NCI-H1436 treated with DMSO at 0.1 percent for 48 hours (cell line): Measurements from ENCODE around the gene CYP2S1.
"Not testable (repeated sequence)": the region's sequence is repeated elsewhere in the genome, so short reads cannot be mapped to it uniquely, and the experiment has no call there.

Source experiments
- DNase-seq: peaks from one replicate; lab custom pipeline; 2025; lab: John Stamatoyannopoulos, UW

CYP2S1 gene, protein sequence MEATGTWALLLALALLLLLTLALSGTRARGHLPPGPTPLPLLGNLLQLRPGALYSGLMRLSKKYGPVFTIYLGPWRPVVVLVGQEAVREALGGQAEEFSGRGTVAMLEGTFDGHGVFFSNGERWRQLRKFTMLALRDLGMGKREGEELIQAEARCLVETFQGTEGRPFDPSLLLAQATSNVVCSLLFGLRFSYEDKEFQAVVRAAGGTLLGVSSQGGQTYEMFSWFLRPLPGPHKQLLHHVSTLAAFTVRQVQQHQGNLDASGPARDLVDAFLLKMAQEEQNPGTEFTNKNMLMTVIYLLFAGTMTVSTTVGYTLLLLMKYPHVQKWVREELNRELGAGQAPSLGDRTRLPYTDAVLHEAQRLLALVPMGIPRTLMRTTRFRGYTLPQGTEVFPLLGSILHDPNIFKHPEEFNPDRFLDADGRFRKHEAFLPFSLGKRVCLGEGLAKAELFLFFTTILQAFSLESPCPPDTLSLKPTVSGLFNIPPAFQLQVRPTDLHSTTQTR

DNA sequence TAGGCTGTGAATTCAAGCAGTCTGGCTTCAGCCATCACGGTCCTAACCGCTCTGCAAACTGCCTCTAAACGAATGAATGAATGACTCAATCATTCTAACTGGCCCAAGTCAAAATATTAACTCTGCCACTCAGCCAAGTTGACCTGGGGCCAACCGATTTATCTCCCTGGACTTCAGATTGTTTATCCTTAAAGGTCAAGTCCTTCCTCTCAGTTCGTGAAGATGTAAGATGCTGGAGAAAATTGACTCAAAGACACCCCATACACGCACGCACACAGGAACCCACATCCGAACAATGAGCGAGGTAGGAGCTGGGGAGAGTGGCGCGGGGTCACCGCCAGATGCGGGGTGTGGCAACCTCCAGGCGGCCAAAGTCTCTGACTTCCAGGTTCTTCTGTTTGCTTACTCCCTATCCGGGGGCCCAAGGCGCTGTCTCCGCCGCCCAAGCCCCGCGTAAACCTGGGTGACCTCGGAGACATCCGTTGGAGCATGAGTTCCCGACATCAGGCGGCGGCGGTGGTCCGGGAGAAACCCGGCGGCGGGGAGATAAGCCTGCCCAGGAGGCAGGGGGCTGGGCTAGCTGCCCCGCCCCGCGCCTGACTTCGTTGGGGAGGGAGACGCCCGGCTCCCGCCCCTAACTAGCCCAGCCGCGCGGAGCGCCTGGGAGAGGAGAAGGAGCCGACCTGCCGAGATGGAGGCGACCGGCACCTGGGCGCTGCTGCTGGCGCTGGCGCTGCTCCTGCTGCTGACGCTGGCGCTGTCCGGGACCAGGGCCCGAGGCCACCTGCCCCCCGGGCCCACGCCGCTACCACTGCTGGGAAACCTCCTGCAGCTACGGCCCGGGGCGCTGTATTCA, at the start of gene CYP2S1:
Gene CYP2S1 (plus strand): TSS at position 646 of the 856 bp plus-strand sequence. CDS start 46 bp downstream, at position 692.
- DNase-seq = no peak

DNA sequence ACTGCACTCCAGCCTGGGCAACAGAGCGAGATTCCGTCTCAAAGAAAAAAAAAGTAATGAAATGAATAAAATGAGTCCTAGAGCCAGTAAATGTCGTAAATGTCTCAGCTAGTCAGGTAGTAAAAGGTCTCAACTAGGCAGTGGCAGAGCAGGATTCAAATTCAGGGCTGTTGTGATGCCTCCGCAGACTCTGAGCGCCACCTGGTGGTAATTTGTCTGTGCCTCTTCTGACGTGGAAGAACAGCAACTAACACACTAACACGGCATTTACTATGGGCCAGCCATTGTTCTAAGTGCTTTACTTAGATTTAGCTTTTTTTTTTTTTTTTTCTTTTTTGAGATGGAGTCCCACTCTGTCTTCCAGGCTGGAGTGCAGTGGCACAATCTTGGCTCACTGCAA, 48.6 kb upstream of the CYP2S1 start:
- no peak for DNase-seq

DNA sequence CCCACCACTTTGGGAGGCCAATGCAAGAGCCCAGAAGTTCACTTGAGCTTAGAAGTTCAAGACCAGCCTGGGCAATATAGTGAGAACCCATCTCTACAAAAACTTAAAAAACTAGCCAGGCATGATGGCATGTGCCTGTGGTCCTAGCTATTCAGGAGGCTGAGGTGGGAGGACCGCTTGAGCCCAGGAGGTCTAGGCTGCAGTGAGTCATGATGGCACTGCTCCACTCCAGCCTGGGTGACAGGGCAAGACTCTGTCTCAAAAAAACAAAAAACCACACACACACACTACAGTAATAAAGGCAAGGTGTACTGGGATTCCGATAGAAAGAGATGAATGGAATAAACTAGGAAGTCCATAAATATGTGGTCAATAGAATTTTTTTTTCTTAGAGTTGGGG, 43.2 kb upstream of the CYP2S1 start:
- DNase-seq = no peak

DNA sequence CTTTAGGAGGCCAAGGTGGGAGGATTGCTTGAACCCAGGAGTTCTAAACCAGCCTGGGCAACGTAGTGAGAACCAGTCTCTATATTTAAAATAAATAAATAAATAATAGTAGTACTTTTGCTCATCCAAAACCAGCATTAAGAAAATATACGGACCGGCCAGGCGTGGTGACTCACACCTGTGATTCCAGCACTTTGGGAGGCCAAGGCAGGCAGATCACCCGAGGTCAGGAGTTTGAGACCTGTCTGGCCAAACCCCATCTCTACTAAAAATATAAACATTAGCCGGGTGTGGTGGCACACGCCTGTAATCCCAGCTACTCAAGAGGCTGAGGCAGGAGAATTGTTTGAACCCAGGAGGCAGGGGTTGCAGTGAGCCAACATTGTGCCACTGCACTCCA, 42.0 kb upstream of the CYP2S1 start:
- not testable (repeated sequence) for DNase-seq

DNA sequence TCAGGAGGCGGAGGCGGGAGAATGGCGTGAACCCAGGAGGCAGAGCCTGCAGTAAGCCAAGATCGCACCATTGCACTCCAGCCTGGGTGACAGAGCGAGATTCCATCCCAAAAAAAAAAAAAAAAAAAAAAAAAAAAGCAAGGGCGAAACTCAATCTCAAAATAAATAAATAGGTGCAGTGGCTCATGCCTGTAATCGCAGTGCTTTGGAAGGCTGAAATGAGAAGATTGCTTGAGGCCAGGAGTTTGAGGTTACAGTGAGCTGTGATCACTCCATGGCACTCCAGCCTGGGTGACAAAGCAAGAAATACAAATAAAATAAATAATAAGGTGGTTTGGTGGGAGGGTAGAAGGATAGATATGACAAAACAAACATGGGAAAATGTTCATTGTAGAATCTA, 39.0 kb upstream of the CYP2S1 start:
- DNase-seq = no peak

DNA sequence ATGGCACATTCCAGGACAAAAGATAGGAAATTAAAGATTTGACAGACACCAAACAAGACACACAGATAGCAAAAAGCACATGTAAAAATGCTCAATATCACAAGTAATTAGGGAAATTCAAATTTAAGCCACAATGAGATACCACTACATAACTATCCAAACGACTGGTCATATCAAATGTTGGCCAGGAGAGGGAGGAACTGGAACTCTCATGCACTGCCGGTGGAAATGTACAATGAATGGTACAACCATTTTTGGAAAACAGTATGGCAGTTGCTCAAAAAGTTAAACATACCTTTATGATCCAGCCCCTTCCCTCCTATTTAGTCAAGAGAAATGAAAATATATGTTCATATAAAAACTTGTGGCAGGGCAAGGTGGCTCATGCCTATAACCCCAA, 36.8 kb upstream of the CYP2S1 start:
- no peak for DNase-seq

DNA sequence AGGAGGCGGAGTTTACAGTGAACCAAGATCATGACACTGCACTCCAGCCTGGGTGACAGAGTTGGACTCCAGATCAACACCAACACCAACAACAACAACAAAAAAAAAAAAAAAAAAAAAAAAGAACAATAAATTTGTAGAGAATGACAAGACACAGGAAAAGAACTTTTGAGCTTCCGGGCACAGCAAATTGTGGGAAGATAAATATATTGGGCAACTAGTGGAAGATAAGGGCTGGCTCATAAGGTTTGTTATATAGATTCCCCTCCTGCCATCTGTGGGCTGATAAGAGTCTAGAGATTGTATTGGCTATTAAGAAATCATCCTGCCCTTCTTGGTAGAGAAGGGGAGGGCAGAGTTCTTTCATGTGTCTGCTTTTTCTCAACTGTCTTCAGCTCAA, 33.1 kb upstream of the CYP2S1 start:
- no peak for DNase-seq

DNA sequence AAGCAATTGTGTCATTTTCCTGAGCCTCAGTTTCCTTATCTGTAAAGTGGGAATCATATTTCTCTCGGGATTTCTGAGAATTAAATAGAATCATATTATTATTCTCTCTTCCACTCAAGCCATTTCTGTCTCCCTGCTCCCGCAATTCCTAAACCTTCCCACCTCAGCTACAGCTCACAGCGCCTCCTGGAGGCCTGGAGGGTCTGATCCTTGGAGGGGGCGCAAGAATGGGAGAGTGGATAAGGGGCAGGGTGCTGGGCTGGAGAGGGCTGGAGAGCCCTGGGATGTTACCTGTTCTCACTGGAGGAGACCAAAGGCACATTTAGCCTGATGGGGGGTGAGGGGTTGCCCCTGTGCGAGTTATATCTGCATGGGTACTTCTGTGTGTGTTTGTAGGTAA, 31.1 kb upstream of the CYP2S1 start:
- no peak for DNase-seq

DNA sequence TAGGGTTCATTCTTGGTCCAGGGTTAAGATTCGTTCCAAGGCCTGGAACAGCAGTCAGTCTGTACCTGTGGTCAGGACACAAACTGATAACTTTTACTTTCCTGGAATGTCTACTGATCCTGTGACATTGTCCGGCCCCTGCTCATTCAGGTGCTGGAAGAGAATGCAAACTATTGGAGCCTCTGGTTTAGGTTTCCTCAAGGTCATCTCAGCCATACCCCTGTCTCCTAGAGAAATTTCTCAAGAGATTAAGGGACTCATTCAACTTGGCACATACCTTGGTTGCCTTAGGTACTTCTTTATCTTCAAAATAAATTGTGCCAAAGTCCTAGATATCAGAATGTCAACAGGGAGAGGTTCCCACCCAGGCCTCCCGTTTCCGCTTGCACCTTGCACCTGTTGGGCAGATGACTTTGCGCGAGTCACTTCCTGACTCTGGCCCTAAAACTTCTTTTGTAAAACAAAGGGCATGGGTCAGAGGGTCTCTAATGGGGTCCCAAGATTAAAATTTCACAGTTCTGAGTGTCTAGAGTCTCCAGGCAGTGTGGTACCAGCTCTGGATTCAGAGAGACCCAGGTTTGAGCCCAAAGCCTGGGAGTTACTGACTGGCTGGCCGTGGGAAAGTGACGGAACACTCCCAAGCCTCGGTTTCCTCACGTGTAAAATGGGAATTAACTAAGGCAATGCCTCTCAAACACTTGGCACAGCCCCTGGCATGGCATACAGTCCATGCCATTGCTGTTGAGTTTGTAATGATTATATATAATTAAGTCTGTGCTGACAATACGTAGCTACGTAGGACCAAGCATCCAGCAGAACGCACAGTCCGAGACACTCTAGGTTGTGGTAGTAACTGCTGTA, 25.8 kb upstream of the CYP2S1 start:
- no peak for DNase-seq

DNA sequence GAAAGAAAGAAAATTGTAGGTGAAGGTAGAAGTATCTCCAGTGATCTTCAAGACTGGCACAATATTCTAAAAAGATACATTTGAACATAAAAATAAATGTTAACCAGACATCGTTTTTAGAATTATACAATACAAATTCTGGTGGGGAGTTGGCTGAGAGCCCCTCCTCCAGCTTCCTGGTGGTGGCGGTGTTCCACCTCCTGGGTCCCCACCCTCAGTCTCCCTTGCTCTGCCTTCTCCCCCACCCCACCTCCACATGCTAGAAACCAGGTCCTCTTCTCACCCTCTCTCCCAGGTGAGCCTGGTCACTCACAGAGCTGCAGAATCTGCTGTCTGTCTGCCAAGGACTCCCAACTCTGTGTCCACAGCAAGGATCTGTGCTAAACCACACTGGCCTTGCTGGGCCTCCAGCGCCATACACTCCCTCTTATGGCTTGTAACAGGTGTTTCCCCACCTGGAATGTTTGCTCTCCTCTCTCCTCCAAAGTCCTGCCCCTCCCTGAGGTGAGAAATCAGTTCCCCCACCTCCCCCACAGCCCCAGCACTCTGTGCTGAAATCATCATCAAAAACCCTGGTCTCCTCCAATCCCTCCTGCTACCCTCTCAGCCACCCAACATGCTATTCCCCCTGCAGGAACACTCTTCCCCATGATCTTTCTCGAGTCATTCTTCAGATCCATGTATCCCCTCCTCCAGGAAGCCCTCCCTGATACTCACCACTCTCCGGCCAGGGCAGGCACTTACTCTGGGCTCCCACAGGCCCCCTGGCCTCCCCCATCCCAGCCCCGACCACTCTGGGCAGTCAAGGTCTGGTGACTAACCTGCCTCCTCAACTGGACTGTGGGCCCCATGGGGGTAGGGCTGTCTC, 20.5 kb upstream of the CYP2S1 start:
- DNase-seq = no peak

DNA sequence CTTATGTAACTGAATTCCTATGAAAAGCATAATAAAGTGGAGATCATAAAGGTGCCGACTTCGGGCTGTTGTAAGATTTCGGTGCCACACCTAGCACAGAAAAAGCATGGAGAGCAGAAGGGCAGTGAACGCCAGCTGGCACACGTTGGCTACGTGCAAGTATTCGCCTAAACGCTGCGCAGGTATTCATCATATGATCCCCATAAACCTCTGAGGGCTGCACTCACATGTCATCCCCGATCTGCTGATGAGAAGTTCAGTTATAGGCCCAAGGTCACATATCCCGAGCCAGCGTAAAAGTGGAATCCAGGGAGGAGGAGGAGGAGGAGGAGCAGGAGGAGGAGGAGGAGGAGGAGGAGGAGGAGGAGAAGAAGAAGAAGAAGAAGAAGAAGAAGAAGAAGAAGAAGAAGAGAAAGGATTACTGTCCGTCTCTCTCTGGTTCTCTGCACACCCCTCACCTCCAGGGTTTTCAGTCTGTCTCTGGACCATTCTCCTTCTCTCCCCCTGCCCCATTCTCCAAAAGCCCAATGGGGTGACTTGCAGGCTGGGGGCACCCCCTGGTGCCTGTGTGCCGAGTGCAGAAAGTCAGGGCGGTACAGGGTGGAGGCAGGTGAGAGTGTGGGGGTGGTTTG, 18.6 kb upstream of the CYP2S1 start:
- DNase-seq = no peak

DNA sequence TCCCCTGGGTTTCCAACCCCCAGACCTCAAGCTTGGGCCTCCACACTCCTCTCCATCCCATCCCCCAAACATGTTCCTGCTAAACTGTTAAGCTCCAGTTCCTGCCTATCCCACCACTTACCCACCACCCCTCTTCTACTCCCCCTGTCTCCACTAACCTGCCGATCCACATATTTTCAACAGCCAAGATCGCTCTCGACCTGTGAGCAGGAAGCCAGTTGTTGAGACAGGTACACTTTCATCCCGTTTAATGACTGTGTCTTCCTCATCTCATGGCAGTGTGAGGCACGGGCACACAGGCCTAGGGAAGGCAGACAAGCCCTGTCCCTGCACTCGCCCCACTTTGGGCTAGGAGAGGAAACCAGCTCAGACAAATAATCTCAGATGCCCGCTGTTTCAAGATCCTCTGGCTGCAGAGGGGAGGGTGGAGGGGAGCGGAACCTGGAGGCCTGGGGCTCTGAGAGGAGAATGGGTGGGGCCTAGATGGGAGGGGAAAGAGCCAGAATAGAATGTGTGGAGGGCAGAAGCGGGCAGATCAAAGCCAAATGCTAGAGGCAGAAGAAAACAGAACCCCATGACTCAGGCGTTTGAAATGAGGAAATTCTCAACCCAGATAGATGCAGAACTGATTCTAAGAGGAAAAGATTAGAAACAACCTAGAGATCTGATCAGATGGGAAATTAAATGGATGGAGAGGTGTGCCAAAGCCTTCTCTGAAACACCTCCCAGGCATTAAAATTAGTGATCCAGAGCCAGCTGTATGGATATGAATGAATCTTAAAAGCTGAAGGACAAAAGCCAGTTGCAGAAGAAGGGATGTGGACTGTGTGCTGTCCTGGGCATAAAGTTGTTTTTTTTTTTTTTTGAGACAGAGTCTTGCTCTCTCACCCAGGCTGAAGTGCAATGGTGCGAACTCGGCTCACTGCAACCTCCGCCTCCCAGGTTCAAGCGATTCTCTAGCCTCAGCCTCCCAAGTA, 16.9 kb upstream of the CYP2S1 start:
- DNase-seq = no peak

DNA sequence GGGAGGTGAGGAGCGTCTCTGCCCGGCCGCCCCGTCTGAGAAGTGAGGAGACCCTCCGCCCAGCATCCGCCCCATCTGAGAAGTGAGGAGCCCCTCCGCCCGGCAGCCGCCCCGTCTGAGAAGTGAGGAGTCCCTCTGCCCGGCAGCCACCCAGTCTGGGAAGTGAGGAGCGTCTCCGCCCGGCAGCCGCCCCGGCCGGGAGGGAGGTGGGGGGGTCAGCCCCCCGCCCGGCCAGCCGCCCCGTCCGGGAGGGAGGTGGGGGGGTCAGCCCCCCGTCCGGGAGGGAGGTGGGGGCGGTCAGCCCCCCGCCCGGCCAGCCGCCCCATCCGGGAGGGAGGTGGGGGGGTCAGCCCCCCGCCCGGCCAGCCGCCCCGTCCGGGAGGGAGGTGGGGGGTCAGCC, 12.8 kb upstream of the CYP2S1 start:
- DNase-seq = not testable (repeated sequence)

DNA sequence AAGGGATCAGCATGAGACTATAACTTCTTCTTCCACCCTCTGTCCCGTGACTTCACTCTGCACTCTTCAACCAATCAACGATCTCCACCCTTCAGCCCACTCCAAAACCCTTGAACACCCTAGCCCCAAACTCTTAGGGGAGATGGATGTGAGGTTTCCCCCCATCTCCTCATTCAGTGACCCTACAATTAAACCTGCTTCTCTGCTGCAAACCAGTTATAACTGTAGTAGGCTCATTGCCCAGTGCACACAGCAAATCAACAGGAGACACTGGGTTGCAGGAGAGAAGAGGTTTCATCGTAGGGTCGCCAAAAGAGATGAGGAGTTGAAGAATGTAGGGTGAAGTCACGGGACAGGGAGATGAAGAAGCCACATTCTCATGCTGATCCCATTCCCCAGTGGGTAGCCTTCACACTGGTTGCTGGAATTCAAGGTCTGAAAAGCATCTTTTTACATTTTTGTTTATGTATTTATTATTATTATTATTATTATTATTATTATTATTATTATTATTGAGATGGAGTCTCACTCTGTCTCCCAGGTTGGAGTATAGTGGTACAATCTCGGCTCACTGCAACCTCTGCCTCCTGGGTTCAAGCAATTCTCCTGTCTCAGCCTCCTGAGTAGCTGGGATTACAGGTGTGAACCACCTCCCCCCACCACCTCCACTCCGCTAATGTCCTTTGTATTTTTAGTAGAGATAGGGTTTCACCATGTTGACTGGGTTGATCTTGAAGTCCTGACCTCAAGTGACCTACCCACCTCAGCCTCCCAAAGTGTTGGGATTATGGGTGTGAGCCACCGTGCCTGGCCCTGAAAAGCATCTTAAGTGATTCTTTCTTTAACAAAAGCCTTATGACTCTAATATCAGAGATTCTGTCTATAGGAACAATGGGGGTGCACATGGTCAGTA, 5.8 kb upstream of the CYP2S1 start:
- no peak for DNase-seq

DNA sequence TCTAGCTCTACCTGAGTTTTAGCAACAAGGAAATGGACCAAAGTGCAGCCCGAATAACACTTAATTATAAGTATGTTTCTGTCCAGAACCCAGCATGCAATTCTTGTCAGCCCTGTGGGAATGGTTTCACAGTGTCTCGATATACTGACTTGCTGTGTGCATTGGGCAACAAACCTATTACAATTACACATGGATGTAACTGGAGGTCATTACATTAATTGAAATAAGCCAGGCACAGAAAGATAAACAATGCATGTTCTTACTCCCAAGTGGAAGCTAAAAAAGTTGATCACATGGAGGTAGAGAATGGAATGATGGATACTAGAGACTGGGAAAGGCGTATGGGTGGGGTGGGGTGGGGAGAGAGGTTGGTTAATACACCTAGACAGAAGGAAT, 5.1 kb upstream of the CYP2S1 start:
- DNase-seq = no peak

DNA sequence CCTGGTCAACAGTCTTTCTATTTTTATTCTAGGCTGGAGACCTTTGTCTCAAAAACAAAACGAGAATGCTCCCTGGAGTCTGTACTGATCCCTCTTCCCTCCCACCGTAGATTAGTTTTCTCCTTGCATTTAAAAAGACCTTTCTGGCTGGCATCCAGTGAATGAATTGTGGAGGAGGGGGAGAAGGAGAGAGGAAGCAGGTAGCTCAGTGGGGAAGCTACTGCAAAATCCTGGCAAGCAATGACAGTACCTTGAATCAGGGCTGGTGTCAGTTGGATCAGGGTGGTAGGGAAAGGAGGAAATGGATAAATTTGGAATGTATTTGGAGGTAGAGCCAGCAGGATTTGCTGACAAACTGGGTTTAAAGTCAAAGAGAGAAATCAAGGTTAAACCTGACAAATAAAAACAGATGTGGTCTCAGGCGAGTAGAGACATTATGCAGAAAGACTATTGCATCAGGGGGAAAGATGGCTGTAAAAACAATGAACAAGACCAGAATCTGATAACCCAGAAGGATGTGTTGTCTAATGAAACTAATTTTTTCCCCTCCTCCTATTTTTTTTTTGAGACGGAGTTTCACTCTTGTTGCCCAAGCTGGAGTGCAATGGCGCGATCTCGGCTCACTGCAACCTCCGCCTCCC, 3.5 kb upstream of the CYP2S1 start:
- no peak for DNase-seq

DNA sequence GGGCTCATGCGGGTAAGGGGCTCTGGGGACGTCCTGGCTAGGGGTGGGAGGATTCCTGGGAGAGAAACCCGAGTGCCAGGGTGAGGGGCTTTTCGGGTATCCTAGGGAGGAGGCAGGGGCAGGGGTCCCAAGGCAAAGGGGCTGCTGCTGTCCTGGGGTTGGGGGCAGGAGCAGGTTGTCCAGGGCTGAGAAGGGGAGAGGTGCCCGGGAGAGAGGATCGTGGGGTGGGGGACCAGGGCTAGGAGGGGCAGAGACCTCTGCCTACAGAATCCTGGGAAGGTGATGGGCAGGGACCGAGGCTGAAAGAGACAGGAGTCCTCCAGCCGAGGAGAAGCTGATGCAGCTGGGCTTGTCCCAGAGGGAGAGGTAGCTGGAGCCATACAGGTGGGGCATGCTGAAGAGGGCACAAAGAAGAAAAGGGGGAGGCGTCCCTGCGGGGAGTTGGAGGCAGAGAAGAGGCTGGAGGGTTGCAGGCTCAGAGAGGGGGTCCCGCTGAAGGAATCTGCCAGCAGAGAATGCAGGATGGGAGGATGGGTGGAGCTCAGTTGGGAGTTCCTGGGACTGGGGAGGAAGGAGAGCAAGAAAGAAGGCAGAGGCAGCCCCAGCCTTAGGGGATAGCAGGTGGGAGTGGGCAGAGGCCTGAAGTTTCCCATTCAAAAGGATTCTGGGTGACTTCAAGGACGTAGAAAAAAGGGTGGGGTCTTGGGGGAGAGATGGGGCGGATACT, 574 bp downstream of the CYP2S1 start:
- no peak for DNase-seq
